Activated gamma-delta T cell (primary cell): ENCODE results near the gene GJC2.
A peak's percentile ranks its signal among the peaks of the same experiment; 100 is the strongest.
"Not testable (repeated sequence)": the region's sequence is repeated elsewhere in the genome, so short reads cannot be mapped to it uniquely, and the experiment has no call there.

ENCODE experiments used
- DNase-seq: peaks from one replicate; lab custom pipeline; 2025; lab: John Stamatoyannopoulos, UW

Gene GJC2

DNA sequence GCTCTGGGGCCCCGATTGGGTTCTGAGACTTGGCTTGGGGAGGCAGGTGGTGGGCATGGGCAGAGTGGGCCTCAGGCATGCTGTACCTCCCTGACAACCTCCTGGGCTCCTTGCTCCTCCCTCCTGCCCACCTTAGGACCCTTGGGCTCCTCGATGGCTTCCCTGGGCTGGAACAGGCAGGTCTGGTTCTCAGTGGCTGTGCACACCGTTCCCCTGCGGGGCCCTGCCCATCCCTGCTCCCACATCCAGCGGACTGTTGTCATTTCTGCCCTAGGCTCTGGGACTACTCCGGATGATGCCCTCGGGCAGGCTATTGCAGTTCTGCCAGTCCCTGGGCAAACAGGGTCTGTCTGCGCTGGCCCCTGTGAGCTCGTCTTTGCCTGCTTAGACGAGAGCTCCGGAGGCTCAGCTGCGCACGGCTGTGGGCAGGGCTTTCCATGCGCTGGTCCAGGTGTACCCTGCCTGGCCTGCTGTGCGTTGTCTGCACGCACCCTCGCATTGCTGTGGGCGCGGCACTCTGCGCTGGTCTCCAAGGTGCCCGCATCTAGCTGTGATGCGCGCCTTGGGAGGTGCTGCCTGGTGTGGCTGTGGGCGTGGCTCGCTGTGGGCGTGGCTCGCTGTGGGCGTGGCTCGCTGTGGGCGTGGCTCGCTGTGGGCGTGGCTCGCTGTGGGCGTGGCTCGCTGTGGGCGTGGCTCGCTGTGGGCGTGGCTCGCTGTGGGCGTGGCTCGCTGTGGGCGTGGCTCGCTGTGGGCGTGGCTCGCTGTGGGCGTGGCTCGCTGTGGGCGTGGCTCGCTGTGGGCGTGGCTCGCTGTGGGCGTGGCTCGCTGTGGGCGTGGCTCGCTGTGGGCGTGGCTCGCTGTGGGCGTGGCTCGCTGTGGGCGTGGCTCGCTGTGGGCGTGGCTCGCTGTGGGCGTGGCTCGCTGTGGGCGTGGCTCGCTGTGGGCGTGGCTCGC lies 24.1 kb downstream of the GJC2 start:
- DNase-seq, result peak; percentile 30

DNA sequence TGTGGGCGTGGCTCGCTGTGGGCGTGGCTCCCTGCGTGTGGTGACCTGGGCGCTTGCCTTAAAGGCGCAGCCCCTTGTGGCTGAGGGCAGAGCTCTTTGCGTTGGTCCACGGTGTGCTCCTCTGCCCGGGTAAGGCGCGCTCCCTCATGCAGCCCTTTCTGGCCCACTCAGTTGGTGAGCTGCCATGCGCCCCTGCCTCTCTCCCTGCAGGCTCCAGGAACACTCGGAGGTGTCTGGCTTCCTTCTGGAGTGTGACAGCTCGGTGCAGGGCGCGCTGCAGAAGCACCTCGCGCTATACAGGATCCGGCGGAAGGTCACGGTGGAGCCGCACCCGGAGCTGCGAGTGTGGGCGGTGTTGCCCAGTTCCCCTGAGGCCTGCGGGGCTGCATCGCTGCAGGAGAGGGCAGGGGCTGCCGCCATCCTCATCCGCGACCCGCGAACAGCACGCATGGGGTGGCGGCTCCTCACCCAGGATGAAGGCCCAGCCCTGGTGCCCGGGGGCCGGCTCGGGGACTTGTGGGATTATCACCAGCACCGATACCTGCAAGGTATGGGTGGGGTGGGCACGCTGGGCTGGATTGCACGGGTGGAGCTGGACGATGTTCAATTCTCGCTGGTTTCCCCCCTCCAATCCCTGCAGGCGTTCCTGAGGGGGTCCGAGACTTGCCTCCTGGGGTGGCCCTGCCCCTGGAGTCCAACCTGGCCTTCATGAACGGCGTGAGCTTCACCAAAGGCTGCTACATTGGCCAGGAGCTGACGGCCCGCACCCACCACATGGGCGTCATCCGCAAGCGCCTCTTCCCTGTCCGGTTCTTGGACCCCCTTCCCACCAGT lies 25.0 kb downstream of the GJC2 start:
- DNase-seq, result peak; percentile 35

DNA sequence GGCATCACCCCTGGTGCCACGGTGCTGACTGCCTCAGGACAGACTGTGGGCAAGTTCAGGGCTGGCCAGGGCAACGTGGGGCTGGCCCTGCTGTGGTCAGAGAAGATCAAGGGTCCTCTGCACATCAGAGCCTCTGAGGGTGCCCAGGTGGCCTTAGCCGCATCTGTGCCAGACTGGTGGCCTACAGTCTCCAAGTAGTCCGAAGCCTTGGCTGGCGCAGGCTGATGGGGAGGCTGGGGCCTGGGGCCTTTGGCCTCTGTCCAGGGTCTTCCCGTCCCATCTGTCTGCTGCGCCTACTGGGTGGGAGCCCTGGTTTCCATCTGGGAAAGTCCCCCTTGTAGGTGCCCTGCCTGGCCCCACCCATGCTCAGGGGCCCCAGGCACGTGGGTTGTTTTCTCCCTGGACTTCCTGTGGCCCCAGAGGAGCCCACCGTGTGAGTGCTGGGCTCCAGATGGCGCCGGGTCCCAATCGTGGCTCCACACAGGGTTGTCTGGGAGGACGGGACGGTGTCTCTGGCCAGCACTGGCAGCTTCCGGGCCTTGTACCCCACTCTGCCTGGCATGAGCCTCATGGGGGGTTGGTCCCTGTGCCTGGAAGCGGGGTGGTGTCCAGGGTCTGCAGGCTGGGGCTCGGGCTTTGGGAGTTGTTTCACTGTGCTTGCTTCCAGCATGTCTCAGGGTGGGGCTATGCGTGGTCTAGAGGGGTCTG lies 25.7 kb downstream of the GJC2 start:
- no peak for DNase-seq

DNA sequence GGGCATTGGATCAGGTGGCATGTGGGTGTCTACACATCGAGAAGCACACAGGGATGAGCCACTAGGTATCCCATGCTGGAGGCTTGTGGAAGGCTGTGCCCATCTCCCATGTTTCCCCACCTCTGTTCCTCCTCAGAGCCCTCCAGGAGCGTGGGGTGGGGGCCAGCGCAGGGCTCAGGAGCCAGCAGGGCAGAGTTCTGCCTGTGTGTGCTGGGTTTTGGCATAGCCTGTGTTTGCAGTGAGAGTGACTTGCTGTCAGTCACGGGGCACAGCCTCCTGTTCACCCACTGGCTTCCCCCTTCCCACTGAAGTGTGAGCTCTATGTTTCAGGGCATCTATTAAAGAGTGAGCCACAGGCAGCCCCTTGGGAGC lies 26.3 kb downstream of the GJC2 start:
- DNase-seq, result no peak

DNA sequence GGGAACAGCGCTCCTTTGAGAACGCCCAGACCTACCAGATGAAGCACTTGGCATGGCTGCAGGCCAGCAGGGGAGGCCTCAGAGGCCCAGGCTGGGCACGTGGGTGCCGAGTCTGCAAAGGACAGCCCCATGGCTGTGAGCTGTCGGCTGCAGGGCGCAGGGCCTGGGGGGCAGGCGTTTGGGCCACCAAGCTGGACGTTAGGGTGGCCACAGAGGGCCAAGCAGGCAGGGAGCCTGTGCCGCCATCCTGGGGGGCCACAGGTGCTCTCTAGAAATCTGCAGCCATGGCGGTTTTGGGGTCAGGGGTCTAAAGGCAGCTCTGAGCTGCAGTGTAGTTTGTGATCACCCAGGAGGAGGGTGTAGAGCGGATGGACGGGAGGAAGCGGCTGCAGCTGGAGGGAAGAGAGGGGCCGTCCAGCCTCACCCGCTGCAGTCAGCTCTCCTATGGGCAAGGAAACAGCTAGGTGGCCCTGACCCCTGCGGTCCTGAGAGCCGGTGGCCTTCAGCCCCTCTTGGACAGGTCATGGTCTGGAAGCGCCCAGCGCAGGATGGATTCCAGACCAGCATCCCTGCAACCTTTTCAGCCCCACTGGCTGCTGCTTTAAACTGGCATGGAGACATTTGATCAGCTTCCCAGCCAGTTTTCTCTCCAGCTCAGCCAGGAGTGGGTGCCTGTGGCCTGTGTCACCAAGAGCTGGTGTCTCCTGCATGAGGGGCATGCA lies 26.9 kb downstream of the GJC2 start:
- no peak for DNase-seq

DNA sequence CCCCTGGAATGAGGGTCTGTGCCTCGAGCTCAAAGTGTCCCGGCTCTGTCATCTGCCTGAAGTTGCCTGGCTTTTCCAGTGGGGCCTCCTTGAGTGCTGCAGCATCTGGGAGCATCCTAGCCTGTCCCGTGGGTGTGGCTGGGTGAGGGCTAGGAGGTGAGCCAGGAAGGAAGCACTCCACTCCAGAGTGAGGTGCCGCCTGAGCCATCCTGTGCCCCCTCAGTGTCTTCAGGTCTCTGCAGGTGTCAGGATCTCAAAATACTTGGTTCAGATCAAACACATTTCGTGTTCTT lies 27.4 kb downstream of the GJC2 start:
- no peak for DNase-seq

DNA sequence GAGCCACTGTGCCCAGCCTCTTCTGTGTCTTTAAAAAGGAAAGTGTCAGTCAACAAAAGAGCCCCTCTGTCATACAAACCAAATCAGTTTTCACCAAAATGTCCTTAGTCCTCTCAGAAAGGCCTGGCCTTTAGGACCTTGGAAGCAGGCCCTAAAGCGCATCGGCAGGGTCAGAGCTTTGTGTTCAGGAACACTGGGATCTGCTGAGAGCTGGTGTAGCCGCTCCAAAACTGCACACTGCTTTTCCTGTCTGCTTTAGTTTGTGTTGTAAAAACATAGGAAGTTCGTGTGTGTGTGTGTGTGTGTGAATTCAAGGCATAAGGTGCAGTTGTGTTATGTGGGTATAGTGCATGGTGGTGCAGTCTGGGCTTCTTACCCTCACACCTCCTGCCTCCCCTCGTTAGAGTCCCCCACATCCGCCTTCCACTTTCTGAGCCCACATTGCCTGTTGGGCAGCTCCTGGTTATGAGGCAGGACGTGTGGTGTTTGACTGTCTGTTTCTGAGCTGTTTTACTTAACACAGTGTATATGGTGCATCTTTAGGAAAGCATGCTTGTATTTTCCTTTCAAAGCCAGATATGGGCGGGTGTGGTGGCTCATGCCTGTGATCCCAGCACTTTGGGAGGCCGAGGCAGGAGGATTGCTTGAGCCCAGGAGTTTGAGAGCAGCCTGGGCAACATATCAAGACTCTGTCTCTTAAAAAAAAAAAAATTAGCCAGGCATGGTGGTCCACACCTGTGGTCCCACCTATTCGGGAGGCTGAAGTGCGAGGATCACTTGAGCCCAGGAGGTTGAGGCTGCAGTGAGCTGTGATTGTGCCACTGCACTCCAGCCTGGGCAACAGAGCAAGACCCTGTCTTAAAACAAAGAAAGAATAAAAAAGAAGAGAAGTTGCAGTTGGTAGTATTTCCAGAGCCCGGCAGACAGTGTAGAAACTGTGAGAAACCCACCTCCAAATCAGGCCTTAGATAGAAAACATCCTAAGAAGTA lies 28.3 kb downstream of the GJC2 start:
- no peak for DNase-seq

DNA sequence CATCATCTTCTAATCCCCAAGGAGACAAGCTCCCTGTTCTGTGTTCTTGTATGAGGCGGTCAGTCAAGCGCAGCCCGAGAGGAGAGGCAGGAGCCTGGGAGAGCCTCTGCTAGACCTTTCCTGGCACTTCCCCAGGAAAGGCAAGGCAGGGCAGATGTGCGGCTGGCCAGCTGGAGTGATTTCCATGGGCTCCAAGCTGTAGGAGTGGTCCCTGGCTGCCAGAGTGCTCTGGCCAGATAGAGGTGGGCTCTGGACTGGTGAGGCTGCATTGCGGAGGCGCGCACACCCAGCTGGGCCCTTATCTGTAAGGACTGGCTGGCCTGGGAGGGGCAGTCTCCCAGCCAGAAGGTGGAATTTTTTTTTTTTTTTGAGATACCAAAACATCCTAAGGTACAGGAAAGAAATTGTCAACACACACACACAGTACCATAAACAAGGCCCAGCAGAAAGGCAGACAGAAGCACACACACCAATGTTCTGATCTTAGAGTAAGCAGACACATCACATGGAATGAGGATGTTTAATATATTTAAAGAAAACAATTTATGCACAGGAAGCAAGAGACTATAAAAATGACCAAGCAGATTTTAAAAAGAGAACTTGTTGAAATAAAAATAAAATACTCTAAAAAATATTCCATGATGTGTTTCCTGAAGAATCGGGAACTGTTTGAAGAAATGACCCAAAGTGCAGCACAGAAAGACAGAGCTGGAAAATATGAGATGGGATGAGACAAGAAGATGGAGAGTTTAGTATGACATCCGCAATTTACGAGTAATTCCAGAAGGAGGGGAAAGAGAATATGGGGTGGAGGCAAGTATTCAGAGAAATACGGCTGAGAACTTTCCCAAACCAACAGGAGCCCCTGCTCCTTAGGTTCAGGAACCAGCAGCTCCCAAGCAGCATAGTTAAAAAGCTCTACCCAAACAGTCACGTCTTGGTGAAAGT lies 29.3 kb downstream of the GJC2 start:
- no peak for DNase-seq

DNA sequence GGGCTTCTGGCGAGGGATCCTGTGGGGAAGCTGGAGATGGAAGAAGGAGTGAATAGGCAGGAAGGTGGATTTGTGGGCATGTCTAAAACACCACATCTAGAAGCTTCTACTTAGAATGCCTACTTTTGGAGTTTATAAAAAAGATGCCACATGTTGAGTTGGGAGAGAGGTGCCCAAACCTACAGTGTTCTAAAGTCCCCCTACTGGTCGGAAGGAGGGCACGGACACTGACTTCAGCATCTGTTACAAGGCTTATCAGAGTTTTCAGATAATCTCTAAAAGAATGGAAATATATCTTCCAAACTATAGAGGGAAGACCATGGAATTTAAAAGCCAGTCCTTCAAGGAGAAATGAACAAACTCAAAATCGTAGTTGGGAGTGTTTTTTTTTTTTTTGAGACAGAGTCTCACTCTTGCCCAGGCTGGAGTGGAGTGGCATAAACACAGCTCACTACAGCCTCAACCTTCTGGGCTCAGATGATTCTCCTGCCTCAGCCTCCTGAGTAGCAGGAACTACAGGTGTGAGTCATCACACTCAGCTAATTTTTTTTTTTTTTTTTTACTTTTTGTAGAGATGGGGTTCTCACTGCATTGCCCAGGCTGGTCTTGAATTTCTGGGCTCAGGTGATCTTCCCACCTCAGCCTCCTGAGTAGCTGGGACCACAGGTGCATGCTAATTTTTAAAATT lies 30.7 kb downstream of the GJC2 start:
- DNase-seq, result no peak

DNA sequence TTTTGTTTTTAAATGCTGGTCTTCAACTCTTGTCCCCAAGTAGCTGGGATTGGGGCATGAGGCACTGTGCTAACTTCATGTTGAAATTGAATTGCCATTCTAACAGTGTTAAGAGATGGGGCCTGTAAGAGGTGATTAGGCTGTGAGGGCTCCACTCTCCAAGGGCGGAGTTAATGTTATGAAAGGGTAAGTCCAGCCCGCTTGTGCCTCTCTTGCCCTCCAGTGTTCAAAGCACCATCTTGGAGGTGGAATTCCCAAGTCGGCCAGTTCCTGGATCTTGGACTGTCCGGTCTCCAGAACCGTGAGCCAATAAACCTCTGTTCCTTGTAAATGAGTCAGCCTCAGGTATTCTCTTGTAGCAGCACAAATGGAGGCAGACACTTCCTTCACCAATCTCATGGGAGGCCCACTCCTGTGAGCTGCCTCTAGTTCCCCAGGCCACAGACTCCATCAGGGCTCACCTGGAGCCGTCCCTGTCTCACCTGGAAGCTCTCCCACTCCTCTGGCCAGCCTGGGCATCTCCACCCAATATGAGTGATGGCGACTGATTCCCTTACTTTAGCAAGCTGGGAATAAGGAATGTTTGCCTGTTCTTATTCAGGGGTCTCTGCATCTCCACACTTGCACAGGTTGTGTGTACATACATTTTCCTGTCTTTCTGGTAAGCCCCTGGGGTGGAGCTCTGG lies 31.4 kb downstream of the GJC2 start:
- DNase-seq, result no peak

DNA sequence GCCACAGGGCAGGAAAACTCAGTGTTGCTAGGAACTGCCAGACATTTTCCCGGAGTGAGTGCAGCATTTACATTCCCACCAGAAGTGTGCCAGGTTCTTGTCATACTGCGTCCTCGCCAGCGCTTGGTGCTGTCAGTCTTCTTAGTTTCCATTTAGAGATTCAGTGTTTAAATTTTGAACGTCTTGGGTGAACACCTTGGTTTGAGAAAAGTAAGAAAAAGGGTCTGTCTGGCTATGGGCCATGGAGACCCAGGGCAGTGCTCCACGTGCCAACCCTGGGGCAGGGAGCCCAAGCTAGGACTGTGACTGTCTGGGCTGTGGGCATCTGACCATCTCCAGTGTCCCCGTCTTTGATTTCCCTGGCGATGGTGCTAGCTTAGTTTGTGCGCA lies 31.9 kb downstream of the GJC2 start:
- no peak for DNase-seq

DNA sequence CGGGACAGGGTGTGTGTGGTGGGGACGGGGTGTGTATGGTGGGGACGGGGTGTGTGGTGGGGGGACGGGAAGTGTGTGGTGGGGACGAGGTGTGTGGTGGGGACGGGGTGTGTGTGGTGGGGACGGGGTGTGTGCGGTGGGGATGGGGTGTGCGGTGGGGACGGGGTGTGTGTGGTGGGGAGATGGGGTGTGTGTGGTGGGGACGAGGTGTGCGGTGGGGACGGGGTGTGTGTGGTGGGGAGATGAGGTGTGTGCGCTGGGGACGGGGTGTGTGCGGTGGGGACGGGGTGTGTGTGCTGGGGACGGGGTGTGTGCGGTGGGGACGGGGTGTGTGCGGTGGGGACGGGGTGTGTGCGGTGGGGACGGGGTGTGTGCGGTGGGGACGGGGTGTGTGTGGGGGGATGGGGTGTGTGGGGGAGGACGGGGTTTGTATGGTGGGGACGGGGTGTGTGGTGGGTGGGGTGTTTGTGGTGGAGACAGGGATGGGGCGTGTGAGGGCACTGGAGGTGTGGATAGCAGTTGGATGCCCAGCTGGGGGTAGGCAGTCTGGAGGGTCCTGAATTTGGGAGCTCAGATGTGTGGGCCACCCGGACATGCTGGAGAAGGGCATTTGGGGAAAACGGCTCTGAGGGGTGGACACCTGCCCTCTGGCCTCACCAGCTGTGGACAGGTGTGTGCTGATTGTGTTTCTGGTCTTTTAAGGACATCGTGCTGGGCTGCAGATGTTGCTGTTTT lies 32.7 kb downstream of the GJC2 start:
- no peak for DNase-seq

DNA sequence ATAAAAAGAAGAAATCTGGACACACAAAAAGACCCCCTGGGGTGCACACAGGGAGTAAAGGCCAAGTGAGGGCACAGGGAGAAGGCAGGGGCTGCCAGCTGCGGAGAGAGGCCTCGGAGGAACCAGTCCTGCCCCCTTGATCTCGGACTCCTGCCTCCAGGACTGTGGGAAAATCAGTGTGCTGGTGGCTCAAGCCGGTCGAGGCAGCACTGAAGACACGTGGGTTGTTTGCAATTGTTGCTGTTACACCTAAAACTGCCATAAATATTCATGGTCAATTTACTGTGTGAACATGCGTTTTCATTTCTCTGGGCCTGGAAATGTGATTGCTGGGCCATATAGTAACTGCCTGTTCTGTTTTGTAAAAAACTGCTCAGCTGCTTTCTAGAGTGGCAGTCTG lies 34.4 kb downstream of the GJC2 start:
- DNase-seq, result no peak

DNA sequence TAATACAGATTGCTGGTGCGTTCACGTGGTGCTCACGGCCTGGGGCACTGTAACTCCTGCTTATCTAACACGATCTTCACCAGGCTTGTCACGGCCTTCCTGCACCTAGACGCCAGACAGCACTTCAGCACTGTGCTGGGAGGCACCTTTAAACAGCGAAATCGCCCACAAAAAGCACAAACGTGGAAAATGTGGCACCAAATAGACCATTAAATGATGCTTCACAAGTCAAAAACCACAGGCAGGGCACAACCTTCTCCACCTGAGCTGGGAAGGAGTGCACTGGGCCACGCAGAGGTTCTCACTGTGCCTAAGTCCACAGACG lies 35.9 kb downstream of the GJC2 start:
- no peak for DNase-seq

DNA sequence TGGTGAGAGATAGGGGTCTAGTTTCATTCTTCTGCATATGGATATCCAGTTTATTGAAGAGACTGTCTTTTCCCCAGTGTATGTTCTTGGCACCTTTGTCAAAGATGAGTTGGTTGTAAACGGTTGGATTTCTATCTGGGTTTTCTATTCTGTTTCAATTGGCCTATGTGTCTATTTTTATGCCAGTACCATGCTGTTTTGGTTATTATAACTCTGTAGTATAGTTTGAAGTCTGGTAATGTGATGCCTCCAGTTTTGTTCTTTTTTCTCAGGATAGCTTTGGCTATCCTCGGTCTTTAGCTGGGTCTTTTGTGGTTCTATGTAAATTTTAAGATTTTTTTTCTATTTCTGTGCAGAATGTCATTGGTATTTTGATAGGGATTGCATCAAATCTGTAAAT lies 38.5 kb downstream of the GJC2 start:
- DNase-seq, result not testable (repeated sequence)

DNA sequence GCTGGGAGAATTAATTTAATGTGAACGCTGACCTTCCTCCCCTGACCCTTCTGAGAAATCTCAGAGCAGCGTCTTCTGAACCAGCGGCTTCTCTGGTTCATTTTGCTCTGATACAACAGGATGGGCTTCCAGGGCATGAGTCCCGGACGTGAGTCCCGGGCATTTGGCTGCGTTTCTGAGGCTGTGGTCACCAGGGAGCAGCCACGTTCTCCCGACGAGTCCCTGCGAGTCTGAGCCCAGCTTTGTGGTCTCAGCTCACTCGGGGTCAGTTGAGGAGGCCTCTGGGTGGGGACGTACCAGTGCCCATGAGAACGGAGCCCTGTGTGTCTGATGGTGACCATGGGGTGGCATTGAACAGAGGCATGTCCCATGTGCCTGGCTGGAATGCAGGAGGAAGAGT lies 40.5 kb downstream of the GJC2 start:
- no peak for DNase-seq

DNA sequence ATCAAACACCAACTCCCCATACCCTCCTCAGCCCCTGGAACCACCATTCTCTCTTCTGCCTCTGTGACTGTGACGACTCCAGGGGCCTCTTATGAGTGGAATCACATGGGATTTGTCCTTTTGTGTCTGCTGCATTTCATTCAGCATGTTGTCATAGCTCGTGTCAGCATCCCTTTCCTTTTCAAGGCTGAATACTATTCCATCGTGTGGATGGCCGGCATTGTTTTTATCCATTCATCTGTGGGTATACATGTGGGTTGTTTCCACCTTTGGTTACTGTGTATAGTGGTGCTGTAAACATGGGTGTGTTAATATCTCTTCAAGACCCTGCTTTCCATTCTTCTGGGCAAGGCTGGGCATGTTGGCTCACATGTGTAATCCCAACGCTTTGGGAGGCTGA lies 41.0 kb downstream of the GJC2 start:
- no peak for DNase-seq

DNA sequence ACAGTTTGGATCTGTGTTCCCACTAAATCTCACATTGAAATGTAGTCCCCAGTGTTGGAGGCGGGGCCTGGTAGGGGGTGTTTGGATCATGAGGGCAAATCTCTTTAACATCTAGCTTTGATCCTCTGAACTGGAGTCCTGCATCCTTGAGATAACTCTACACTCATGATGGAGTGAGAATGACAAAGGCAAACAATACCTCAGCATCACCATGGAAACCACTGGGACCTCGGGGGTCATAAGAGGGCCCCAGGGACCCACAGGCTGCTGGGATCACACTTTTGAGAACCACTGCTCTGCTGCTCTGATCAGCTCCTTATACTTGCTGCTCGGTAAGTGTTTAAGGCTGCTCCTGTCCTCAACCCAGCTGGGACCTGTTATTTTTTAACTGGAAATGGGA lies 44.7 kb downstream of the GJC2 start:
- no peak for DNase-seq
